SKM-1 treated with dmso at 0.1 percent for 144 hours (cell line): ENCODE data around the gene INTS7.

Experiments
- DNase-seq: peaks from one replicate; lab custom pipeline; 2025; ENCODE audit not compliant: unreplicated experiment; lab: John Stamatoyannopoulos, UW

Gene INTS7

DNA sequence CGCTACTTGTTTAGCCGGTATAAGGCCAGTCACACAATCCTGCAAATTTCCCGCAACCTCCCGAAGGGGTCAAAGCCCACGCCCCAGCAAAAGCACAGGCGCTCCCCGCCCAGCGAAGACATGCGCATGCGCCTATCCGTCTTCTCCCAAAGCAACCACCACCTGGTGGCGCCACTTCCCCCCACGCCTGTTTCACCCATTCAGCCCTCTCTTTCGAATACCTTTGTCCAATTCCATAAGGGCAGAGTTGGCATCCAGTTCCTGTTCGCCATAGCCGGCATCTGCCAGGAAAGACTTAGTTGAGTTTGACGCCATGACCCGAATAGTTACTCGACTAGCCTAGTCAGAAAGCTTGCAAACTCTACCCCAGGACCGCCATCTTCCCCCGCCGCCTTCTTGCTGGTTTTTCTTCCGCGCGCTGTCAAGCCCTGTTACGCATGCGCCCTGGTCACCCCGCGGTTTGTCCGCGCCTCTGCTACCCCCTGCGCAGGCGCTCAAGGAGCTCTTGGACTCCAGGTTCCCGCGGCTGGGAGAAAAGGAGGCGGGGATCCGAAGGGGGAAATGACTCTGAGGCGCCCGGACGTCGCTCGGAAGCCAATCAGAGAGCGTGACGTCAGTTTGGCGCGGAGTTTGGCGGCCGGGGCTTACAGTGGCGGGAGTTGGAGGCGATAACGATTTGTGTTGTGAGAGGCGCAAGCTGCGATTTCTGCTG lies at the start of gene INTS7, which contains the start of gene DTL:
Gene INTS7, minus strand, starts transcription at position 435 of the 712 bp plus-strand sequence. Its CDS starts 120 bp downstream, at position 315.
Gene DTL, plus strand, starts transcription at position 626 of the 712 bp plus-strand sequence. CDS start 143 bp downstream, outside the sequence.
- peak; percentile 100 for DNase-seq

DNA sequence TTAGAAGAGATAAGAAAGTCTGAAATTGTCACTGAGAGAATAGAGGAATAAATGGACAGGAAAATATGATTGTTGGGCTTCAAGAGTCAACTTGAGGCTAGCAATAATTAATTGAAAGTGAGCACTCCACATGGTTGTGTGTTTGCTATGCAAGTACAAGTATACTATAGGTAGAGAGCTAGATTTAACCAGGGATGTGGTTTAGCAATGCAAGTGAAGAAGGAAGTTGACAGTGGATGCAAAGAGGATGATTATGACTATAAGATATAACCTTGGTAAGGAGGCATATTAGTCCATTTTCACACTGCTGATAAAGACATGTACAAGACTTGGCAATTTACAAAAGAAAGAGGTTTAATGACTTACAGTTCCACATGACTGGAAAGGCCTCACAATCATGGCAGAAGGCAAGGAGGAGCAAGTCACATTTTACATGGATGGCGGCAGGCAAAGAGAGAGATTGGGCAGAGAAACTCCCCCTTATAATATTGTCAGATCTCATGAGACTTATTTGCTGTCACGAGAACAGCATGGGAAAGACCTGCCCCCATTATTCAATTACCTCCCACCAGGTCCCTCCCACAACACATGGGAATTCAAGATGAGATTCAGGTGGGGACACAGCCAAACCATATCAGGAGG lies 47.5 kb upstream of the INTS7 start:
- no peak for DNase-seq

DNA sequence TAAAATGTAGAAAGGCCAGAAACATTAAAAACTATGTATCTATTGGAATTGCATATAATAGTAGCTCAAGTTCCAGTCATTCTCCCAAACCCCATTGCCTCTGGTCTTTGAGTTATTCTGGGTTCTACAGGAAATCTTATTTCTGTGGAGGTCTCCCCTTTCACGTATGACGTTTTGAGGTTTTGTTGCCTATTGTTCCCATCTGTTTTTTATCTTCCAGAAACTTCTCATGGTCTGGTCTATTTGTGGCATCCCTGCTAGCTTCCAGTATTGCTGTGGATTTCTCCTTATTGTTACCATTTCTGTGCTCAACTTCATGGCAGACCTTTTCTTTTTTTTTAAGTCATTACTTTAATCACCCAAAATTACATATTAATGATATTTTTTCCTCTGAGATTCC lies 43.5 kb upstream of the INTS7 start:
- no peak for DNase-seq

DNA sequence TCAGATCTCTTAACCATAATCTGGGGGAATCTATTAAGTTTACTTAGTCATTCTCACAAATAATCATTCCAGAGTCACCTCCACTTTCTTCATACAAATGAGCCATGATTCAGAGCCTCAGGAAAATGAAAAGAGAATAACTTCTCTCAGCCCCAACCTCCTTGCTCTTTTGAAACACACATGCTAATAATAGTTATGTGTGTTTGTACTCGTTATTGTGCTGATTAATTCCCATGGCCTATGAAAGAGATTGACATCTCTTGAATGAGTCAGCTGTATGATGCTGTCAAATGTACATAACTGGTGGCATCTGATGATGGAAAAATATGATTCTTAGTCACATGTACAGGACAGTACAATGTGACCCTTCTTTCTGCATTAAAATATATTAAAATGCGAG lies 41.7 kb upstream of the INTS7 start:
- DNase-seq, result no peak

DNA sequence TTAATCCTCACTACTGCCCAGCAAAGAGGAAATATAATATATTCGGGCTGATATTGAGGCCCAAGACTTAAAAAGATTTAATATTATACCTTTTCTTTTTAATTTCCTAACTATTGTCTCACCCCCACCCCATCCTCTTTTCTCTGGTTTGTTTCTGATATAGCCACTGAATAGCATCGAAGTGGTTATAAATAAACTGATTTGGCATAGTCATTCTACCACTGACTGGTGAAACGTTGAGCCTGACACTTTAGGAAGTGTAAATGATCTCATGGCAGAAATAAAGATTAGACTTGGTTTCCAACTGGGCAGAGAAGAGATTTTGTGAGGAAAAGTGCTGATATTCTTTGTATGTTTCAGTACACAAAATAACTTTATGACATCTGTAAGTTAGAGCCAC lies 39.5 kb upstream of the INTS7 start:
- DNase-seq, result no peak

GRCh38 chr1:212074313-212074712 lies 39.0 kb upstream of the INTS7 start:
- no peak for DNase-seq

DNA sequence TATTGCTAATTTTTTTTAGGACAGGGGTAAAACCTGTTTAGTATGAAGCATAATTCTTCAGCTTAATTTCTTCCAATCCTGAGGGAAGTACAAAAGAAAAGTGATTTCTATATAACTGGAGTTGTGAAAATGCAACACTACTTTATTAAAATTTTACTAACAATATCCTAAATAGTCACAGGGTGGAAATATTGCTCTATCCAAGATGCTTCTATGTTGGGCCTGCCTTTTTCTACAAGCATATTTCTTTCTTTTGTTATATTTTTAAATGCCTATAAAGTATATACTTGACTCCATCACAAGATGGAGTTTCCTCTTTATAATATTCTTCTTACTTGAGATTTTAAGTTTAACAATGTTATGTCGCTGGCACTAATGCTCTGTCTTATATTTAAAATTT lies 38.1 kb upstream of the INTS7 start:
- no peak for DNase-seq

GRCh38 chr1:212072047-212072446 lies 36.7 kb upstream of the INTS7 start:
- no peak for DNase-seq

- DNase-seq, result peak; percentile 55
Measured at GRCh38 chr1:212070720-212071302, 35.5 kb upstream of the INTS7 start.

GRCh38 chr1:212067787-212068186 lies 32.4 kb upstream of the INTS7 start:
- no peak for DNase-seq

GRCh38 chr1:212062832-212063438 lies 27.6 kb upstream of the INTS7 start:
- peak; percentile 60 for DNase-seq

- no peak for DNase-seq
Measured at GRCh38 chr1:212060632-212061472, 25.5 kb upstream of the INTS7 start.

DNA sequence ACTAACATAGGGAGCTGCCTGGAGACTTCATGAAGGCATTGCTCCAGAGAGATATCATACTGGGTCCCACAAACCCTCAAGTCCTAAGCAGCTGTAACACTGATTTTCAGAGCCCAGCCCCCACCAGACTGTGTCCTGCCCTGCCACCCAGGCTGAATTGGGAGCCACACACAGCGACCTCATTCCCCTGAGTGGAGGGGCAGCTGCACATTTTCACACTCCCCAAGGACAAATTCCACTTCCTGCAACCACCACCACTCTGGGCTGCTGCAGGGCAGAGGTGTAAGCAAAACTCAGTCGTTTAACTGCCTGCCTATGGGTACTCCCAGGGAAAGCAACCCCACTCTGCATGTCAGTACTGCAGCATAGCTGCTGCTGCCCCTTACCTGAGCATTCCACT lies 20.0 kb upstream of the INTS7 start:
- DNase-seq, result no peak

DNA sequence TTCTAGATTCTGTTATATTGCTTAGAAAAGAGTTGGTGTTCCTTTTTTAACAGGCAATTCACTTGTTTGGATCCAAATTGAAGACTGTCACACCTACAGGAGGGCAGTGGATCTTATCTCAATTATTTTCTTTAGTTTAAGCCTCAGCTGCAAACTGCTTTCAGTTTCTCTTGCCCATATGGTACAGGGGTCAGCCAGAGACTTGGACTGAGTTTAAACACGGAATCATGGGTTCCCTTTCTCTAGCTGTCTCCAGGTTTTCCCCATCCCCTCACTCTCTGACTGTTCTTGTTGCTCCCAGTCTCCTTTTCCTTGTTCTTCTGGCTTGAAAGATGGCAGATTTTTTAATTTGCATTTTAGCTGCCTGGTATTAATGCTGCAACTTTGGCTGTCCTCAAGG lies 18.6 kb upstream of the INTS7 start:
- no peak for DNase-seq

DNA sequence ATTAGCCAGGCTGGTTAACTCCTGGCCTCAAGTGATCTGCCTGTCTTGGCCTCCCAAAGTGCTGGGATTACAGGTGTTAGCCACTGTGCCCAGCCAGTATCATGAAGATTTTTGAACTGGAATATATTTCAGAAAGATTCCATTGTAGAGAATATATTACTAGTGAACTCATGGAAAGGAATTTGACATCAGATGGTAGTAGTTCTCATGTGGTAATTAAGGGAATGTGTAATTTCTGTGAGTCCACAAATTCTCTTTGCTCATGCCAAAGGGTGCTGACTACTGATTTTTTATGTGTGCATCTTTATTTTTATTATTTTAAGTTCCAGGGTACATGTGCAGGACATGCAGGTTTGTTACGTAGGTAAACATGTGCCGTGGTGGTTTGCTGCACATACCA lies 10.6 kb upstream of the INTS7 start:
- DNase-seq, result no peak

DNA sequence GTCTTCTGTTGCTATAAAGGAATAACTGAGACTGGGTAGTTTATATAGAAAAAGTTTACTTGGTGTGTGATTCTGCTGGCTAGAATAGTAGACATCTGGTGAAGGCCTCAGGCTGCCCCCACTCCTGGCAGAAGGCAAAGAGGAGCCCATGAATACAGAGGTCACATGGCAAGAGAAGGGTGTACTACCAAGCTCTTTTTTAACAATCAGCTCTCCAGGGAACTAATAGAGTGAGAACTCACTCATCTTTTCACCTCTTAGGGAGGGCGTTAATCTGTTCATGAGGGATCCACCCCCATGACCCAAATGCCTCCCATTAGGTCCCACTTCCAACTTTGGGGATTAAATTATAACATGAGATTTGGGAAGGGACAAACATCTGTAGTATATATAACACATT lies 9.5 kb upstream of the INTS7 start:
- no peak for DNase-seq

- DNase-seq, result no peak
Measured at GRCh38 chr1:212042436-212042835, 7.1 kb upstream of the INTS7 start.

GRCh38 chr1:212040629-212041412 lies 5.5 kb upstream of the INTS7 start:
- no peak for DNase-seq

- no peak for DNase-seq
Measured at GRCh38 chr1:212039622-212040021, 4.3 kb upstream of the INTS7 start.

DNA sequence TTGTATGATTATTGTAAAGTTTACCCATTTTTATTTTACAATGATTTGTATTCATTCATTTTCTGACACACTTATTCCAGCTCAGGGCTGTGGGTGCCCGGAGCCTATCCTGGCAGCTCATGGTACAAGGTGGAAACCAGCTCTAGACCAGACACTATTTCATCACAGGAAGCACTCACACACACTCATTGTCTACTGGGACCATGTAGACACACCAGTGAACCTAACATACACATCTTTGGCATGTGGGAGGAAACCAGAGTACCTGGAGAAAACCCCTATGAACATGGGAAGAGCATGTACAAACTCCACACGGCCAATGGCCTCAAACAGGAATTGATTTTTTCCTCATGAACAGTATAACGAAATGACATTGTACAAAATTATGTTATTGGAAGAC lies 2.5 kb upstream of the INTS7 start:
- DNase-seq, result peak; percentile 7
